Measurements from ENCODE around the gene KANSL2.

DNA sequence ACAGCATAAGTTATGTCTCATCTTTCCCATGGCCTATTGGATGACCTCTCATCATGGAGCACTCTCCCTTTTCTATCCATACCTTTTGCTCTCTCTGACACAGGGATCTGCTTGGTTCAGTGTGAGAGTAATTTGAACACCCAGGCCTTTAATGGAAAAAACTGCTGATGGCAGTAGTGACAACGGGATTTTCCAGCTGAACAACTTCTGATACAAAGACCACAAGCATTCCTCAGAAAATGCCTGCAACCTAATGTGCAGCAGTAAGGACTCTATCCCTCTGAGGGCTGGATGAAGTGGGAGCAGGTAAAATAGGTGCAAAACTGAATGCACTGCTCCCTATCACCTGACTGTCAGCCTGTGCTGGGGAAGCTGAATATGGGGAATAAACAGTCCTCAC, 51.0 kb downstream of the KANSL2 start:
- no peak for TF ChIP-seq POLR2A (IDR thresholded peaks at IDR 0.05)
- TF ChIP-seq, protein P1, sequence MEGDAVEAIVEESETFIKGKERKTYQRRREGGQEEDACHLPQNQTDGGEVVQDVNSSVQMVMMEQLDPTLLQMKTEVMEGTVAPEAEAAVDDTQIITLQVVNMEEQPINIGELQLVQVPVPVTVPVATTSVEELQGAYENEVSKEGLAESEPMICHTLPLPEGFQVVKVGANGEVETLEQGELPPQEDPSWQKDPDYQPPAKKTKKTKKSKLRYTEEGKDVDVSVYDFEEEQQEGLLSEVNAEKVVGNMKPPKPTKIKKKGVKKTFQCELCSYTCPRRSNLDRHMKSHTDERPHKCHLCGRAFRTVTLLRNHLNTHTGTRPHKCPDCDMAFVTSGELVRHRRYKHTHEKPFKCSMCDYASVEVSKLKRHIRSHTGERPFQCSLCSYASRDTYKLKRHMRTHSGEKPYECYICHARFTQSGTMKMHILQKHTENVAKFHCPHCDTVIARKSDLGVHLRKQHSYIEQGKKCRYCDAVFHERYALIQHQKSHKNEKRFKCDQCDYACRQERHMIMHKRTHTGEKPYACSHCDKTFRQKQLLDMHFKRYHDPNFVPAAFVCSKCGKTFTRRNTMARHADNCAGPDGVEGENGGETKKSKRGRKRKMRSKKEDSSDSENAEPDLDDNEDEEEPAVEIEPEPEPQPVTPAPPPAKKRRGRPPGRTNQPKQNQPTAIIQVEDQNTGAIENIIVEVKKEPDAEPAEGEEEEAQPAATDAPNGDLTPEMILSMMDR (IDR thresholded peaks at IDR 0.05): no peak
